HEK293 (cell line): ENCODE measurements around the gene INTS1.

Experiments used
- CTCF ChIA-PET: fragments of 350-600 bp; formaldehyde crosslinking; extraction: SDS; loops from one replicate; lab custom pipeline; 2021; ENCODE audit warnings: antibody characterized with exemption; lab: Yijun Ruan, JAX
- POLR2A ChIA-PET: fragments of 300-600 bp; formaldehyde crosslinking; extraction: SDS; loops from one replicate; lab custom pipeline; 2020; ENCODE audit warnings: antibody characterized with exemption, inconsistent platforms; lab: Yijun Ruan, JAX
- H3K27ac ChIP-seq: fragments of 200-500 bp; sonication (Bioruptor generic); 2 replicates; pipeline ENCODE4 v1.5.1; 2014; ENCODE audit warnings: low read depth, low read length, control low read depth, inconsistent platforms; ENCODE audit errors: extremely low read depth
- H3K36me3 ChIP-seq, 2 experiments: fragments of 200-500 bp in 1 of 2; sonication (Bioruptor generic) in 1 of 2; 1 replicate in 1 of 2; 2 replicates in 1 of 2; pipeline ENCODE4 v1.5.1; 2014 to 2017; ENCODE audit warnings: inconsistent platforms in 2 of 2, low read length in 2 of 2; ENCODE audit not compliant: control insufficient read depth in 2 of 2, insufficient read depth in 1 of 2
- H3K4me1 ChIP-seq: fragments of 200-500 bp; sonication (Bioruptor generic); 2 replicates; pipeline ENCODE4 v1.5.1; 2014; ENCODE audit warnings: mild to moderate bottlenecking, low read length, inconsistent platforms; ENCODE audit not compliant: control insufficient read depth, insufficient read depth
- H3K4me3 ChIP-seq: 2 replicates; pipeline ENCODE4 v1.5.1; 2011; ENCODE audit warnings: low read depth, mild to moderate bottlenecking, control low read depth, low read length, moderate library complexity
- H3K9me3 ChIP-seq: fragments of 200-500 bp; sonication (Bioruptor generic); 2 replicates; pipeline ENCODE4 v1.5.1; 2014; ENCODE audit warnings: low read depth, low read length, inconsistent platforms; ENCODE audit not compliant: control insufficient read depth, insufficient read depth
- GFI1B ChIP-seq: fragments of 450-650 bp; formaldehyde crosslinking; IDR thresholded peaks from 2 replicates; pipeline ENCODE4 v1.5.1; 2016; ENCODE audit warnings: missing biosample characterization, missing genetic modification characterization
- ZBTB8A ChIP-seq: fragments of 450-650 bp; formaldehyde crosslinking; IDR thresholded peaks from 2 replicates; pipeline ENCODE4 v1.5.1; 2016; ENCODE audit warnings: missing biosample characterization, missing genetic modification characterization
- ZEB2 ChIP-seq: fragments of 450-650 bp; formaldehyde crosslinking; IDR thresholded peaks from 2 replicates; pipeline ENCODE4 v1.5.1; 2016; ENCODE audit warnings: missing biosample characterization, missing genetic modification characterization
- ZFHX2 ChIP-seq: fragments of 450-650 bp; formaldehyde crosslinking; conservative IDR thresholded peaks from 2 replicates; pipeline ENCODE4 v1.5.1; 2016; ENCODE audit warnings: missing biosample characterization, missing genetic modification characterization
- ZFP37 ChIP-seq: fragments of 450-650 bp; formaldehyde crosslinking; IDR thresholded peaks from 2 replicates; pipeline ENCODE4 v1.5.1; 2016; ENCODE audit warnings: missing biosample characterization, missing genetic modification characterization
- ZIC2 ChIP-seq: fragments of 450-650 bp; formaldehyde crosslinking; IDR thresholded peaks from 2 replicates; pipeline ENCODE4 v1.5.1; 2016; ENCODE audit warnings: missing biosample characterization, missing genetic modification characterization
- ZNF114 ChIP-seq: fragments of 450-650 bp; formaldehyde crosslinking; IDR thresholded peaks from 2 replicates; pipeline ENCODE4 v1.5.0; 2017; ENCODE audit warnings: missing biosample characterization, missing genetic modification characterization
- ZNF121 ChIP-seq: fragments of 450-650 bp; formaldehyde crosslinking; IDR thresholded peaks from 2 replicates; pipeline ENCODE4 v1.5.1; 2016; ENCODE audit warnings: missing biosample characterization, missing genetic modification characterization
- ZNF146 ChIP-seq: fragments of 450-650 bp; formaldehyde crosslinking; IDR thresholded peaks from 2 replicates; pipeline ENCODE4 v1.5.1; 2016; ENCODE audit warnings: missing biosample characterization, missing genetic modification characterization
- ZNF2 ChIP-seq: fragments of 450-650 bp; formaldehyde crosslinking; IDR thresholded peaks from 2 replicates; pipeline ENCODE4 v1.5.1; 2016; ENCODE audit warnings: missing biosample characterization, missing genetic modification characterization
- ZNF223 ChIP-seq: fragments of 450-650 bp; formaldehyde crosslinking; IDR thresholded peaks from 2 replicates; pipeline ENCODE4 v1.5.1; 2016; ENCODE audit warnings: missing biosample characterization, missing genetic modification characterization
- ZNF248 ChIP-seq: fragments of 450-650 bp; formaldehyde crosslinking; IDR thresholded peaks from 2 replicates; pipeline ENCODE4 v1.5.1; 2017; ENCODE audit warnings: missing biosample characterization, missing genetic modification characterization
- ZNF311 ChIP-seq: fragments of 450-650 bp; formaldehyde crosslinking; IDR thresholded peaks from 2 replicates; pipeline ENCODE4 v1.5.1; 2017; ENCODE audit warnings: missing biosample characterization, missing genetic modification characterization, borderline replicate concordance
- ZNF324 ChIP-seq: fragments of 450-650 bp; formaldehyde crosslinking; IDR thresholded peaks from 2 replicates; pipeline ENCODE4 v1.5.1; 2016; ENCODE audit warnings: missing biosample characterization, missing genetic modification characterization
- ZNF416 ChIP-seq: fragments of 450-650 bp; formaldehyde crosslinking; IDR thresholded peaks from 2 replicates; pipeline ENCODE4 v1.5.1; 2016; ENCODE audit warnings: missing biosample characterization, missing genetic modification characterization
- ZNF548 ChIP-seq: fragments of 450-650 bp; formaldehyde crosslinking; IDR thresholded peaks from 2 replicates; pipeline ENCODE4 v1.5.1; 2016; ENCODE audit warnings: missing biosample characterization, missing genetic modification characterization
- ZNF677 ChIP-seq: fragments of 450-650 bp; IDR thresholded peaks from 2 replicates; pipeline ENCODE4 v1.5.0; 2018; ENCODE audit warnings: missing biosample characterization, mild to moderate bottlenecking, missing genetic modification characterization, moderate library complexity
- ZSCAN23 ChIP-seq: fragments of 450-650 bp; formaldehyde crosslinking; IDR thresholded peaks from 2 replicates; pipeline ENCODE4 v1.5.1; 2016; ENCODE audit warnings: missing biosample characterization, missing genetic modification characterization
- TF ChIP-seq, protein P1 (sequence below): fragments of 450-650 bp; formaldehyde crosslinking; IDR thresholded peaks from 2 replicates; pipeline ENCODE4 v1.5.1; 2016; ENCODE audit warnings: missing biosample characterization, missing genetic modification characterization
- TF ChIP-seq, protein P2 (sequence below): IDR thresholded peaks from 2 replicates; pipeline ENCODE4 v1.6.1; 2011; ENCODE audit warnings: mild to moderate bottlenecking, low read depth, low read length, borderline replicate concordance
- TF ChIP-seq, protein P3 (sequence below): fragments of 450-650 bp; formaldehyde crosslinking; IDR thresholded peaks from 2 replicates; pipeline ENCODE4 v1.5.1; 2016; ENCODE audit warnings: missing biosample characterization, missing genetic modification characterization, borderline replicate concordance
- TF ChIP-seq, protein P4 (sequence below): fragments of 450-650 bp; formaldehyde crosslinking; IDR thresholded peaks from 2 replicates; pipeline ENCODE4 v1.5.1; 2016; ENCODE audit warnings: missing biosample characterization, missing genetic modification characterization
- TF ChIP-seq, protein P5 (sequence below): fragments of 450-650 bp; formaldehyde crosslinking; IDR thresholded peaks from 2 replicates; pipeline ENCODE4 v1.5.1; 2016; ENCODE audit warnings: missing biosample characterization, missing genetic modification characterization

The INTS1 gene

DNA sequence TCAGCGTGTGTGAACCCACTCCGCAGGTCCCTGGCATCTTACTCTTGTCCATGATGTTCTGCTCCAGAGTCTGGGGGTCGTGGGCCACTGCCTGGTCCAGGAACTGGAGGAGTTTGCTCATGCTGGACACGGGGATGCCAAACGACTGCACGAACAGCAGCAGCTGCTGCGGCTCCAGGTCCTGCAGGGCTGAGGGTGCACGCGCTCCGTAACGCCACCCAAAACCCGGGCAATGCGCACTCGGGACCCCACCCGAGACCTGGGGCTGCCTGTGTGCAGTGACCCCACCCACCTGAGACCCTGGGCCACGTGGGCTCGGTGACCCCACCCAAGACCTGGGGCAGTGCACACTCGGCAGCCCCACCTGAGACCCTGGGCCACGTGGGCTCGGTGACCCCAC lies 22.9 kb downstream of the INTS1 start (continued):
- no peak for TF ChIP-seq ZNF121 (tag by site-specific recombination)
- TF ChIP-seq ZNF677 (tag by site-specific recombination) = no peak
- no peak for TF ChIP-seq ZIC2 (tag by site-specific recombination)
- TF ChIP-seq, protein P1, sequence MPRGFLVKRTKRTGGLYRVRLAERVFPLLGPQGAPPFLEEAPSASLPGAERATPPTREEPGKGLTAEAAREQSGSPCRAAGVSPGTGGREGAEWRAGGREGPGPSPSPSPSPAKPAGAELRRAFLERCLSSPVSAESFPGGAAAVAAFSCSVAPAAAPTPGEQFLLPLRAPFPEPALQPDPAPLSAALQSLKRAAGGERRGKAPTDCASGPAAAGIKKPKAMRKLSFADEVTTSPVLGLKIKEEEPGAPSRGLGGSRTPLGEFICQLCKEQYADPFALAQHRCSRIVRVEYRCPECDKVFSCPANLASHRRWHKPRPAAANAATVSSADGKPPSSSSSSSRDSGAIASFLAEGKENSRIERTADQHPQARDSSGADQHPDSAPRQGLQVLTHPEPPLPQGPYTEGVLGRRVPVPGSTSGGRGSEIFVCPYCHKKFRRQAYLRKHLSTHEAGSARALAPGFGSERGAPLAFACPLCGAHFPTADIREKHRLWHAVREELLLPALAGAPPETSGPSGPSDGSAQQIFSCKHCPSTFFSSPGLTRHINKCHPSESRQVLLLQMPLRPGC (tag by site-specific recombination) = no peak
- TF ChIP-seq ZNF223 (tag by site-specific recombination) = no peak
- TF ChIP-seq ZNF324 (tag by site-specific recombination) = no peak

DNA sequence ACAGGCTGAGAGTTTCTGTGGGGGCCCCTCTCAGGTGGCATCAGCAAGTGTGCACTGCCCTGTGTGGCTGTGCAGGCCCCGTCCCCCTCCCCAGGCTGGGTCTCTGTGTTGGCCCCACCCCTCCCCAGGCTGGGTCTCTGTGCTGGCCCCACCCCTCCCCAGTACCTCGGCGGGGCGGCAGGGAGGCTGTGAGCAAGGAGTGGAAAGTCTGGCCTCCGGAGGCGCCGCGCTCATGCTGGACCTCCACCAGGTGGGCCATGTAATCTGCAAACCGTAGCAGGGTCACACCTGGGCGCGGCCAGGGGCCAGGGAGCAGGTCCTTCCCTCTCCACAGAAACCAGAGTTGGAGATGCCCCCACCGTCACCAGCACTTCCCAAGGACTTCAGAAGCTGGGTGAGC lies 23.5 kb downstream of the INTS1 start:
- TF ChIP-seq ZNF2 = no peak
- TF ChIP-seq ZNF146 (tag by site-specific recombination) = no peak
- no peak for TF ChIP-seq ZNF248 (tag by site-specific recombination)
- TF ChIP-seq, protein P2, sequence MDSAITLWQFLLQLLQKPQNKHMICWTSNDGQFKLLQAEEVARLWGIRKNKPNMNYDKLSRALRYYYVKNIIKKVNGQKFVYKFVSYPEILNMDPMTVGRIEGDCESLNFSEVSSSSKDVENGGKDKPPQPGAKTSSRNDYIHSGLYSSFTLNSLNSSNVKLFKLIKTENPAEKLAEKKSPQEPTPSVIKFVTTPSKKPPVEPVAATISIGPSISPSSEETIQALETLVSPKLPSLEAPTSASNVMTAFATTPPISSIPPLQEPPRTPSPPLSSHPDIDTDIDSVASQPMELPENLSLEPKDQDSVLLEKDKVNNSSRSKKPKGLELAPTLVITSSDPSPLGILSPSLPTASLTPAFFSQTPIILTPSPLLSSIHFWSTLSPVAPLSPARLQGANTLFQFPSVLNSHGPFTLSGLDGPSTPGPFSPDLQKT = no peak
- TF ChIP-seq, protein P3, sequence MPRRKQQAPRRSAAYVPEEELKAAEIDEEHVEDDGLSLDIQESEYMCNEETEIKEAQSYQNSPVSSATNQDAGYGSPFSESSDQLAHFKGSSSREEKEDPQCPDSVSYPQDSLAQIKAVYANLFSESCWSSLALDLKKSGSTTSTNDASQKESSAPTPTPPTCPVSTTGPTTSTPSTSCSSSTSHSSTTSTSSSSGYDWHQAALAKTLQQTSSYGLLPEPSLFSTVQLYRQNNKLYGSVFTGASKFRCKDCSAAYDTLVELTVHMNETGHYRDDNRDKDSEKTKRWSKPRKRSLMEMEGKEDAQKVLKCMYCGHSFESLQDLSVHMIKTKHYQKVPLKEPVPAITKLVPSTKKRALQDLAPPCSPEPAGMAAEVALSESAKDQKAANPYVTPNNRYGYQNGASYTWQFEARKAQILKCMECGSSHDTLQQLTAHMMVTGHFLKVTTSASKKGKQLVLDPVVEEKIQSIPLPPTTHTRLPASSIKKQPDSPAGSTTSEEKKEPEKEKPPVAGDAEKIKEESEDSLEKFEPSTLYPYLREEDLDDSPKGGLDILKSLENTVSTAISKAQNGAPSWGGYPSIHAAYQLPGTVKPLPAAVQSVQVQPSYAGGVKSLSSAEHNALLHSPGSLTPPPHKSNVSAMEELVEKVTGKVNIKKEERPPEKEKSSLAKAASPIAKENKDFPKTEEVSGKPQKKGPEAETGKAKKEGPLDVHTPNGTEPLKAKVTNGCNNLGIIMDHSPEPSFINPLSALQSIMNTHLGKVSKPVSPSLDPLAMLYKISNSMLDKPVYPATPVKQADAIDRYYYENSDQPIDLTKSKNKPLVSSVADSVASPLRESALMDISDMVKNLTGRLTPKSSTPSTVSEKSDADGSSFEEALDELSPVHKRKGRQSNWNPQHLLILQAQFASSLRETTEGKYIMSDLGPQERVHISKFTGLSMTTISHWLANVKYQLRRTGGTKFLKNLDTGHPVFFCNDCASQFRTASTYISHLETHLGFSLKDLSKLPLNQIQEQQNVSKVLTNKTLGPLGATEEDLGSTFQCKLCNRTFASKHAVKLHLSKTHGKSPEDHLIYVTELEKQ (tag by site-specific recombination) = no peak
- Histone ChIP-seq H3K4me3 (no peak overlapping the region), H3K36me3 (peaks cover 2 to 78% of the 10 kb centered on the region in 2 experiments; a peak in 2 of 3 replicates), H3K27ac (no peak overlapping the region), H3K9me3 (no peaks in the 10 kb centered on the region), H3K4me1 (no peaks in the 10 kb centered on the region)
- ChIA-PET POLR2A (no interaction called here), CTCF (no interaction called here)

DNA sequence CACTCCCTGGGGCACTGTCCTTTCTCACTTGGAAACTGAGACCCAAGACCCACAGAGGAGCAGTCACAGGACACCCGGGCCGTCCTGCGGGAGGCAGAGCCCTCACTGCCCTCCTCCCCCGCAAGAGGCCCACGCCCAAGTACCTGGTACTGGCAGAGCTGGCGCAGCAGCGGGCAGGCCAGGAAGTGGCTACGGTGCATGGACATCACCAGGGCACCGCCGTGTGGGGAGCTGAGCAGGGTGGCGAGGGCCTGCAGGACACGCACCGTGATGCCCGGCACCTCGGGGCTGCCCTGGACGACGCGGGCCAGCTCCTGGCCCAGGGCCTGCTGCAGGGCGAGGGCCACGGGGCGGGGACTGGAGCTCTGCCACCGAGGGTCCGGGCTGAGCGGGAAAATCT lies 24.9 kb downstream of the INTS1 start:
- POLR2A ChIA-PET = no interaction called here
- H3K4me3 ChIP-seq = no peak overlapping the region
- no peaks in the 10 kb centered on the region for H3K9me3 ChIP-seq
- no peaks in the 10 kb centered on the region for H3K4me1 ChIP-seq
- peaks cover 0 to 73% of the 10 kb centered on the region in 2 experiments; a peak in 1 of 3 replicates for H3K36me3 ChIP-seq
- H3K27ac ChIP-seq = no peak overlapping the region
- CTCF ChIA-PET = no interaction called here
- TF ChIP-seq ZEB2 (no peak), ZBTB8A (no peak), ZFHX2 (tag by site-specific recombination) (no peak), ZNF114 (no peak), ZNF324 (tag by site-specific recombination) (no peak), ZFP37 (no peak), ZNF548 (tag by site-specific recombination) (no peak), ZNF416 (tag by site-specific recombination) (no peak), GFI1B (tag by site-specific recombination) (no peak), ZSCAN23 (tag by site-specific recombination) (no peak), ZNF311 (tag by site-specific recombination) (no peak)
- TF ChIP-seq, protein P4, sequence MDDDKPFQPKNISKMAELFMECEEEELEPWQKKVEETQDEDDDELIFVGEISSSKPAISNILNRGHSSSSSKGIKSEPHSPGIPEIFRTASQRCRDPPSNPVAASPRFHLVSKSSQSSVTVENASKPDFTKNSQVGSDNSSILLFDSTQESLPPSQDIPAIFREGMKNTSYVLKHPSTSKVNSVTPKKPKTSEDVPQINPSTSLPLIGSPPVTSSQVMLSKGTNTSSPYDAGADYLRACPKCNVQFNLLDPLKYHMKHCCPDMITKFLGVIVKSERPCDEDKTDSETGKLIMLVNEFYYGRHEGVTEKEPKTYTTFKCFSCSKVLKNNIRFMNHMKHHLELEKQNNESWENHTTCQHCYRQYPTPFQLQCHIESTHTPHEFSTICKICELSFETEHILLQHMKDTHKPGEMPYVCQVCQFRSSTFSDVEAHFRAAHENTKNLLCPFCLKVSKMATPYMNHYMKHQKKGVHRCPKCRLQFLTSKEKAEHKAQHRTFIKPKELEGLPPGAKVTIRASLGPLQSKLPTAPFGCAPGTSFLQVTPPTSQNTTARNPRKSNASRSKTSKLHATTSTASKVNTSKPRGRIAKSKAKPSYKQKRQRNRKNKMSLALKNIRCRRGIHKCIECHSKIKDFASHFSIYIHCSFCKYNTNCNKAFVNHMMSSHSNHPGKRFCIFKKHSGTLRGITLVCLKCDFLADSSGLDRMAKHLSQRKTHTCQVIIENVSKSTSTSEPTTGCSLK (tag by site-specific recombination) = no peak
- TF ChIP-seq, protein P5, sequence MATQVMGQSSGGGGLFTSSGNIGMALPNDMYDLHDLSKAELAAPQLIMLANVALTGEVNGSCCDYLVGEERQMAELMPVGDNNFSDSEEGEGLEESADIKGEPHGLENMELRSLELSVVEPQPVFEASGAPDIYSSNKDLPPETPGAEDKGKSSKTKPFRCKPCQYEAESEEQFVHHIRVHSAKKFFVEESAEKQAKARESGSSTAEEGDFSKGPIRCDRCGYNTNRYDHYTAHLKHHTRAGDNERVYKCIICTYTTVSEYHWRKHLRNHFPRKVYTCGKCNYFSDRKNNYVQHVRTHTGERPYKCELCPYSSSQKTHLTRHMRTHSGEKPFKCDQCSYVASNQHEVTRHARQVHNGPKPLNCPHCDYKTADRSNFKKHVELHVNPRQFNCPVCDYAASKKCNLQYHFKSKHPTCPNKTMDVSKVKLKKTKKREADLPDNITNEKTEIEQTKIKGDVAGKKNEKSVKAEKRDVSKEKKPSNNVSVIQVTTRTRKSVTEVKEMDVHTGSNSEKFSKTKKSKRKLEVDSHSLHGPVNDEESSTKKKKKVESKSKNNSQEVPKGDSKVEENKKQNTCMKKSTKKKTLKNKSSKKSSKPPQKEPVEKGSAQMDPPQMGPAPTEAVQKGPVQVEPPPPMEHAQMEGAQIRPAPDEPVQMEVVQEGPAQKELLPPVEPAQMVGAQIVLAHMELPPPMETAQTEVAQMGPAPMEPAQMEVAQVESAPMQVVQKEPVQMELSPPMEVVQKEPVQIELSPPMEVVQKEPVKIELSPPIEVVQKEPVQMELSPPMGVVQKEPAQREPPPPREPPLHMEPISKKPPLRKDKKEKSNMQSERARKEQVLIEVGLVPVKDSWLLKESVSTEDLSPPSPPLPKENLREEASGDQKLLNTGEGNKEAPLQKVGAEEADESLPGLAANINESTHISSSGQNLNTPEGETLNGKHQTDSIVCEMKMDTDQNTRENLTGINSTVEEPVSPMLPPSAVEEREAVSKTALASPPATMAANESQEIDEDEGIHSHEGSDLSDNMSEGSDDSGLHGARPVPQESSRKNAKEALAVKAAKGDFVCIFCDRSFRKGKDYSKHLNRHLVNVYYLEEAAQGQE (tag by site-specific recombination) = no peak
